Measurements from ENCODE around the gene IL17RC.
"Not testable (repeated sequence)": the region's sequence is repeated elsewhere in the genome, so short reads cannot be mapped to it uniquely, and the experiment has no call there.

Gene IL17RC

GRCh38 chr3:9891072-9891622, 25.8 kb upstream of the IL17RC start:
- intact Hi-C loops (cut with DNase I): loop anchor here (5.0 kb wide), 2 partner anchors 41 to 49 kb away; partner anchors contain the start of genes CRELD1 and RPUSD3
- no peak for DNase-seq

DNA sequence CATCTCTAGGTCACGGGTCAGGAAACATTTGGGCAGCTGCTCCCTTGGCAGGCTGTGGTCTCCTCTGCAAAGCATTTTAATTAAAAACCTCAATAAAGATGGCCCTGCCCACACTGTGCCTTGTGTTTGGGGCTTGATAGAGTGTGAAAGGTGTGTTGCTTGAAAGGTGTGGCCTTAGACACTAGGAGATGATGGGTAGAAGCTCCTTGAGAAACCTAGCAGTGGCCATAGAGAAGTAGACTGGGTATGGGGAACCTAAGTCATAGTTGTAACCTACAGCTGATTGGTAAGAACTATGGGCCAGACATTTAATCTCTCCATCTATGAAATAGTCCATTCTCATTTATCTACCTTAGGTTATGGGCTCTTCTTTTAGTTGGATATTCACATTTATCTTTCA, 23.2 kb upstream of the IL17RC start:
- DNase-seq: no peak
- intact Hi-C loops (cut with DNase I): loop anchor here (5.0 kb wide), 2 partner anchors 39 to 51 kb away; partner anchors contain the start of genes CRELD1 and RPUSD3

DNA sequence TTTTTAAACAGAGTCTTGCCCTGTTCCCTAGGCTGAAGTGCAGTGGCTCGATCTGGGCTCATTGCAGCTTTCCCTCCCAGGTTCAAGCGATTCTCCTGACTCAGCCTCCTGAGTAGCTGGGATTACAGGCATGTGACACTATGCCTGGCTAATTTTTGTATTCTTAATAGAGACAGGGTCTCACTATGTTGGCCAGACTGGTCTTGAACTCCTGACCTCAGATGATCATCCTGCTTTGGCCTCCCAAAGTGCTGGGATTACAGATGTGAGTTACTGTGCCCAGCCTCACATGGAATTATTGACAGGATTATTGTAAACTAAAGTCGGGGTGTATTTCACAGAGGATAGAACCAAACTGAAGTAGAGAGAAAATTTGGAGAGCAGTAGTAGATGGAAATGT, 21.2 kb upstream of the IL17RC start:
- DNase-seq; intact Hi-C loops (cut with DNase I): not testable (repeated sequence)

- DNase-seq; intact Hi-C loops (cut with DNase I): not testable (repeated sequence)
These were observed 20.0 kb upstream of the IL17RC start for GRCh38 chr3:9896755-9897407.

DNA sequence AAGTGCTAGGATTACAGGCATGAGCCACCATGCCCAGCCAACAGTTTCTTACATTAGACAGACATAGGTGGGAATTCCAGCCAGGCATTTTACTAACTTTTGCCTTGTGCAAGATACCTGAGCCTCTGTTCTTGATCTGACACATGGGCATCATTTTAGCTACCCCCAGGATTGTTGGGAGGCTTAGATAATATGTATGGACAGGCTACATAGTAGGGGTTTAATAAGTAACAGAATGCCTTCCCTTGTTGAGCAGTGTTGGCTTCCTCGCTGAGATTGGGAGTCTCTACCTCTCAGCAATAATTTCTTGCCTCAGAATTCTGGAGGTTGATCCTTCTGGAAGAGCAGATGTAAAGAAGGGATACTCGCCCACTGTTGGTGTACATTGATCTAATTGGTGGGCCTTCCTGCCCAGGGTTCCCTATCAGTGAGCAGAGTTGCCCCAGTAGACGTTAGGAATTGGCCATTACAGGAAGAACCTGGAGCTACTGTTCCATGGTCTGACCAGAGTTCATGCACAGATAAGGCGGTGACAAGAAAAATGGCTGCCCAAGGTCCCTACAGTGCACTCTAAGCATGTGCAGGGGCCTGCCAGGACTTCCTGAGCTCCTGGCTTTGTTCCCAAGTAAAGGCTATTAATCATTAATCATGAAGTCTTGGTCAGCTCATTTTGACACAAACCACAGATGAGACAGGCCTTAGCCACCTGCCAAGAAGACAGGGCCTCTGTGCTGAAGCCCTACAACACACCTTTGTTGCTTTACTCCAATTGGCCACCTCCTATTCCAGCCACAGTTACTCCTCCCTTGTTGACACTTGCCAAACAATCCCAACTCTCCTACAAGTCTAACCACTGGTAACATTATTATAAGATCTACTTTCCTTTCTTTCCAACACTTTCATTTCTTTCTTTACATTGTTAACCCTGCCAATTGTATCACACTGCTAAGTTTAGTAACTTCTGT, 19.2 kb upstream of the IL17RC start:
- intact Hi-C loops (cut with DNase I): no loop called here
- DNase-seq: no peak

GRCh38 chr3:9898467-9899241, 18.2 kb upstream of the IL17RC start:
- no peak for DNase-seq
- intact Hi-C loops (cut with DNase I): no loop called here

GRCh38 chr3:9899289-9899791, 17.6 kb upstream of the IL17RC start:
- intact Hi-C loops (cut with DNase I): no loop called here
- no peak for DNase-seq

- intact Hi-C loops (cut with DNase I); DNase-seq: not testable (repeated sequence)
These were observed 15.9 kb upstream of the IL17RC start for GRCh38 chr3:9900965-9901415.

DNA sequence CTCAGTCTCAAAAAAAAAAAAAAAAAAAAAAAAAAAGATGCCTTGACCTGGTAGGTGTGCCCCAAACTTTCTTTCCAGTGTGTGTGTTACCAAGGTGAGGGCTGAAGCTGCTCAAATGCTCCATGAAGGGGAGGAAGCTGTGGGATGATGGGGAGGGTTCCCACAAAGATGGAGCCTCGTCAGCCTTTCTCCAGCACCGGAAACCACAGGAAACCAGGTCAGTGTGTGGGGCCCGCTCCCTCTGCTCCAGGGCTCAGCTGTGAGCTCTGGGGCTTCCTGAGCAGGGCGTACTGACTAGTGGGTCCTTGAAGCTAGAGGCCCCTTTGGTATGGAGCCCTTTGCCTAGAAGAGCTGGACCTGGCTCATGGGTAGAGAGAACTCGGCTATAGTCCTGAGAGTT, 14.9 kb upstream of the IL17RC start:
- no peak for DNase-seq
- intact Hi-C loops (cut with DNase I): no loop called here

GRCh38 chr3:9902372-9903237, 14.3 kb upstream of the IL17RC start, which contains the start of gene IL17RE:
Gene IL17RE, plus strand, starts transcription at chr3:9902848. Its CDS starts 85 bp downstream, at chr3:9902933.
- DNase-seq: no peak
- intact Hi-C loops (cut with DNase I): no loop called here

DNA sequence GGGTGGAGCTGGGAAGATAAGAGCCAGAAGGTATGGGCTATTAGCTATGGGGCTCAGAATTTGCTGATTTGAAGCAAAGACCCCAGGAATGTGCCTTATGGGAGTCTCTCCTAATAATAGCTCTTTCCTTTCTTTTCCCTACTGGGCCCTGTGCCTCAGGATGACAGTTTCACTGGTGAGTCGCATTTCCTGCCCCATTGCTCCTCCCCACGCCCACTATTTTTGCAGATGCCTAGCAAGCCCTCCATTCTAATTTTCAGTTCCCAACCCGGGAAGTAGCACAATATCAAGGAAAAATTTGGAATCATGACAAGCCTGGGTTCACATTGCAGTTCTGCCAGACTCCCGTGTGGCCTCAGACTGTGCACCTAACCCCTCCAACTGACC, 13.7 kb upstream of the IL17RC start:
- intact Hi-C loops (cut with DNase I): no loop called here
- no peak for DNase-seq

GRCh38 chr3:9903904-9904303, 13.0 kb upstream of the IL17RC start:
- DNase-seq: no peak
- intact Hi-C loops (cut with DNase I): no loop called here

GRCh38 chr3:9906480-9906879, 10.4 kb upstream of the IL17RC start:
- intact Hi-C loops (cut with DNase I): no loop called here
- DNase-seq: no peak

DNA sequence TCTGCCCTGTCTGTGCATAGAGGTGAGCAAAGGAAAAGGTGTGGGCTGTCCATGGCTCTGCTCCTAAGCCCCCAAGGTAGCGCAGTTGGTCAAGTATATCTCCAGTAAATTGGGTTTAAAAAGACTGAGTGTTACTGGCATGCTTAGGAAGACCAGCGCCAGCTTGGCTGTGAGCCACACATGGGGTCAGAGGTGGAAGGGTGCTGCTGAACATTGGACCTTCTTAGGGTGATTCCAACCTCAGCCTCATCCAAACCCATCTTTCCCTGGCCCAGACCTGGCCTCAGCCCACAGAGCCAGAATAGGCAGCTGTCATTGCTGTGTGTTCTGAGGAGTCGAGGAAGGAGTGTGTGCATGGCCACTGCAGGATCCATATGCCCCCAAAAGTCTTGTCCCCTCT, 8.6 kb upstream of the IL17RC start:
- DNase-seq: no peak
- intact Hi-C loops (cut with DNase I): no loop called here

- no peak for DNase-seq
- intact Hi-C loops (cut with DNase I): no loop called here
These were observed 7.5 kb upstream of the IL17RC start for GRCh38 chr3:9909221-9910013.

GRCh38 chr3:9911863-9912262, 5.0 kb upstream of the IL17RC start:
- DNase-seq: no peak
- intact Hi-C loops (cut with DNase I): no loop called here

- no peak for DNase-seq
- intact Hi-C loops (cut with DNase I): no loop called here
These were observed 4.5 kb upstream of the IL17RC start for GRCh38 chr3:9912294-9912935.

- no peak for DNase-seq
- intact Hi-C loops (cut with DNase I): no loop called here
These were observed 3.3 kb upstream of the IL17RC start for GRCh38 chr3:9913601-9914000.

All from posterior cingulate gyrus (tissue), 11 donors.